Astrocyte (in vitro differentiated cells and primary cell): ENCODE measurements around the gene GPR162. TPM values are rescaled to one million over a fixed set of nuclear protein-coding genes. Genes with fewer than 3 reads are reported as not detected.
"Not testable (repeated sequence)": the region's sequence is repeated elsewhere in the genome, so short reads cannot be mapped to it uniquely, and the experiment has no call there.

Source experiments
- DNase-seq: peaks from one replicate; pipeline ENCODE4 v3.0.0-alpha.2; 2010; ENCODE audit warnings: low read depth
- FAIRE-seq: peaks from 2 replicates; lab custom pipeline; 2011; peaks lifted over from hg19 to GRCh38; lab: Jason Lieb, UNC
- H2AFZ ChIP-seq: 2 replicates; pipeline ENCODE4 v1.6.0; 2012; ENCODE audit warnings: low read depth, low read length, inconsistent platforms
- H3K27ac ChIP-seq: 2 replicates; pipeline ENCODE4 v1.5.1; 2011; ENCODE audit warnings: low read depth, low read length, inconsistent platforms
- H3K27me3 ChIP-seq: 2 replicates; pipeline ENCODE4 v1.6.0; 2011; ENCODE audit warnings: low read length, inconsistent platforms; ENCODE audit not compliant: insufficient read depth
- H3K36me3 ChIP-seq: 2 replicates; pipeline ENCODE4 v1.5.1; 2011; ENCODE audit warnings: low read length, inconsistent platforms; ENCODE audit not compliant: insufficient read depth
- H3K4me1 ChIP-seq: 2 replicates; pipeline ENCODE4 v1.5.1; 2011; ENCODE audit warnings: low read length, inconsistent platforms; ENCODE audit not compliant: insufficient read depth
- H3K4me2 ChIP-seq: 2 replicates; pipeline ENCODE4 v1.6.0; 2012; ENCODE audit warnings: low read length, inconsistent platforms
- H3K4me3 ChIP-seq: 2 replicates; pipeline ENCODE4 v1.5.1; 2011; ENCODE audit warnings: low read depth, mild to moderate bottlenecking, low read length, inconsistent platforms; ENCODE audit not compliant: insufficient read depth
- H3K79me2 ChIP-seq: 2 replicates; pipeline ENCODE4 v1.6.0; 2012; ENCODE audit warnings: mild to moderate bottlenecking, low read length, inconsistent platforms; ENCODE audit not compliant: insufficient read depth
- H3K9ac ChIP-seq: 2 replicates; pipeline ENCODE4 v1.6.0; 2012; ENCODE audit warnings: mild to moderate bottlenecking, low read length, inconsistent platforms
- H3K9me3 ChIP-seq: 2 replicates; pipeline ENCODE4 v1.5.1; 2012; ENCODE audit warnings: low read depth, mild to moderate bottlenecking, low read length, inconsistent platforms; ENCODE audit not compliant: insufficient read depth
- H4K20me1 ChIP-seq: 2 replicates; pipeline ENCODE4 v1.6.0; 2012; ENCODE audit warnings: low read length, inconsistent platforms; ENCODE audit not compliant: insufficient read depth
- H3K27ac Mint-ChIP-seq: one replicate; pipeline ENCODE4 v1.8.0; 2021; ENCODE audit warnings: mild to moderate bottlenecking, mixed read lengths; ENCODE audit not compliant: unreplicated experiment
- H3K27me3 Mint-ChIP-seq: one replicate; pipeline ENCODE4 v1.8.0; 2021; ENCODE audit warnings: low read depth, mixed read lengths; ENCODE audit not compliant: unreplicated experiment
- H3K36me3 Mint-ChIP-seq: one replicate; pipeline ENCODE4 v1.8.0; 2021; ENCODE audit warnings: low read depth, mixed read lengths; ENCODE audit not compliant: unreplicated experiment
- H3K4me1 Mint-ChIP-seq: one replicate; pipeline ENCODE4 v1.8.0; 2021; ENCODE audit warnings: low read depth, mixed read lengths; ENCODE audit not compliant: unreplicated experiment
- H3K4me3 Mint-ChIP-seq: one replicate; pipeline ENCODE4 v1.8.0; 2021; ENCODE audit warnings: mild to moderate bottlenecking, moderate library complexity, mixed read lengths; ENCODE audit not compliant: unreplicated experiment
- H3K9me3 Mint-ChIP-seq: one replicate; pipeline ENCODE4 v1.8.0; 2021; ENCODE audit warnings: mild to moderate bottlenecking, mixed read lengths; ENCODE audit not compliant: unreplicated experiment
- CTCF ChIP-seq: IDR thresholded peaks from 2 replicates; pipeline ENCODE4 v1.5.1; 2011; ENCODE audit warnings: low read depth, mild to moderate bottlenecking, inconsistent platforms, low read length, moderate library complexity; ENCODE audit not compliant: insufficient read depth
- EZH2 ChIP-seq: IDR thresholded peaks from 2 replicates; pipeline ENCODE4 v1.6.1; 2012; ENCODE audit warnings: mild to moderate bottlenecking, low read length, inconsistent platforms; ENCODE audit not compliant: insufficient read depth
- total RNA-seq: library from RNA; stranded (reverse); gene quantifications from 2 replicates; pipeline ENCODE4 v1.2.1, GENCODE V29; 2021

GPR162 gene
- total RNA-seq, 1 donor from 2014 or later = 6.2 TPM

GRCh38 chr12:6863586-6864321 lies 42.1 kb downstream of the GPR162 start:
- H3K27ac Mint-ChIP-seq = peak overlapping the region; percentile 34

GRCh38 chr12:6865307-6865706 lies 43.7 kb downstream of the GPR162 start:
- not testable (repeated sequence) for H3K27me3 Mint-ChIP-seq, H3K4me2 ChIP-seq, FAIRE-seq, H3K9me3 Mint-ChIP-seq, H3K27me3 ChIP-seq, H3K9ac ChIP-seq, DNase-seq, H3K27ac ChIP-seq, H3K4me3 ChIP-seq, H3K27ac Mint-ChIP-seq, H2AFZ ChIP-seq, H3K9me3 ChIP-seq
- H3K4me3 Mint-ChIP-seq = peak overlapping the region; percentile 29
- Histone ChIP-seq H3K79me2 (peaks cover 30% of the 10 kb centered on the region), H3K4me1 (peaks cover 26% of the 10 kb centered on the region), H3K36me3 (peaks cover 29% of the 10 kb centered on the region), H4K20me1 (peaks cover 29% of the 10 kb centered on the region)
- H3K36me3 Mint-ChIP-seq = peaks cover 36% of the 10 kb centered on the region
- H3K4me1 Mint-ChIP-seq = peaks cover 12% of the 10 kb centered on the region

More at GRCh38 chr12:6863586-6864321, 42.1 kb downstream of the GPR162 start:
- H3K27me3 Mint-ChIP-seq = no peaks in the 10 kb centered on the region
- Histone ChIP-seq H3K4me1 (peaks cover 14% of the 10 kb centered on the region), H2AFZ (no peak overlapping the region), H3K36me3 (peaks cover 28% of the 10 kb centered on the region), H3K27me3 (no peaks in the 10 kb centered on the region), H3K4me3 (no peak overlapping the region), H3K79me2 (peaks cover 14% of the 10 kb centered on the region), H3K9ac (no peak overlapping the region), H3K9me3 (no peaks in the 10 kb centered on the region), H3K4me2 (no peak overlapping the region), H4K20me1 (peaks cover 13% of the 10 kb centered on the region), H3K27ac (no peak overlapping the region)
- TF ChIP-seq CTCF (no peak), EZH2 (no peak)
- peaks cover 29% of the 10 kb centered on the region for H3K36me3 Mint-ChIP-seq
- DNase-seq (no peak), FAIRE-seq (no peak)
- peaks cover under 1% of the 10 kb centered on the region for H3K4me1 Mint-ChIP-seq
- no peaks in the 10 kb centered on the region for H3K9me3 Mint-ChIP-seq
- no peak overlapping the region for H3K4me3 Mint-ChIP-seq

GRCh38 chr12:6866163-6866919 lies 44.7 kb downstream of the GPR162 start:
- FAIRE-seq (peak; percentile 9), DNase-seq (no peak)
- peaks cover 18% of the 10 kb centered on the region for H3K4me1 Mint-ChIP-seq
- no peaks in the 10 kb centered on the region for H3K9me3 ChIP-seq
- peaks cover 39% of the 10 kb centered on the region for H3K79me2 ChIP-seq
- H3K4me3 Mint-ChIP-seq = peak overlapping the region; percentile 87
- H2AFZ ChIP-seq = peak overlapping the region; percentile 76
- peaks cover 39% of the 10 kb centered on the region for H4K20me1 ChIP-seq
- no peaks in the 10 kb centered on the region for H3K9me3 Mint-ChIP-seq
- H3K4me1 ChIP-seq = peaks cover 28% of the 10 kb centered on the region
- no peaks in the 10 kb centered on the region for H3K27me3 Mint-ChIP-seq
- H3K4me2 ChIP-seq = peak overlapping the region; percentile 94
- no peak overlapping the region for H3K27ac Mint-ChIP-seq
- H3K36me3 ChIP-seq = peaks cover 27% of the 10 kb centered on the region
- TF ChIP-seq CTCF = no peak
- TF ChIP-seq EZH2 = no peak
- peak overlapping the region; percentile 68 for H3K27ac ChIP-seq
- peaks cover 41% of the 10 kb centered on the region for H3K36me3 Mint-ChIP-seq
- H3K9ac ChIP-seq = peak overlapping the region; percentile 92
- H3K4me3 ChIP-seq = peak overlapping the region; percentile 64
- H3K27me3 ChIP-seq = no peaks in the 10 kb centered on the region
